HEK293T (cell line): ENCODE results near the gene SPTY2D1.

Experiments
- ELF4 ChIP-seq: fragments of 450-650 bp; IDR thresholded peaks from 2 replicates; pipeline ENCODE4 v1.6.1; 2017; ENCODE audit warnings: antibody characterized with exemption
- TF ChIP-seq, protein P1 (sequence below): fragments of 450-650 bp; IDR thresholded peaks from 2 replicates; pipeline ENCODE4 v1.6.1; 2016

DNA sequence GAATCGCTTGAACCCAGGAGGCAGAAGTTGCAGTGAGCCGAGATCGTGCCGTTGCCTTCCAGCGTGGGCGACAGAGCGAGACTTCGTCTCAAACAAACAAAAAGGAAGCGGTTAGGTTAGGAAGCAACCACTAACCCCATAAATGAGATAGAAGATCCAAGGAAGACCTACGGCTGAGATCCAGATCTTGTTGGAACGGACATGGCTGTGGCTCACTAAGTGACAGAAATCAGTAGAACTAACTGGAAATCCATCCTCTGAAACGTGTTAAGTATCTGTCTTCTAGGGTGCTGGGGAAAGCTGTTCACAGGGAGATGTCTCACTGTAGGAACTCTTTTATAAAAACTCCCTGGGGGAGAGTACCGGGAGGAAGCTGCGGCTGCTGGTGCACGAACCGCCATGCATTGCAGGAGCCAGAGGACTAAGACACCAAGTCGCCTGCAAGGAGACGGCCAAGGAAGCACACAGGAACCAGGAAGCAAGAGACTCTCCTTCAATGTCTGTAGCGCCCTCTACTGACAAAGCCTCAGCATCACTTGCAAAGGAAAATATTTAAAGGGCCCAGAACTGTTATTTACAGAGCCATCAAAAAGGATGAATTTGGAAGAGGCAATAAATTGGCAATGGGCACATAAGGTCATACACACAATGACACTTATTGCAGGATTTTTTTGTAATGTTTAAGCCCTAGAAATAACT lies 16.9 kb upstream of the SPTY2D1 start:
- peak; percentile 61 for TF ChIP-seq ELF4
- TF ChIP-seq, protein P1, sequence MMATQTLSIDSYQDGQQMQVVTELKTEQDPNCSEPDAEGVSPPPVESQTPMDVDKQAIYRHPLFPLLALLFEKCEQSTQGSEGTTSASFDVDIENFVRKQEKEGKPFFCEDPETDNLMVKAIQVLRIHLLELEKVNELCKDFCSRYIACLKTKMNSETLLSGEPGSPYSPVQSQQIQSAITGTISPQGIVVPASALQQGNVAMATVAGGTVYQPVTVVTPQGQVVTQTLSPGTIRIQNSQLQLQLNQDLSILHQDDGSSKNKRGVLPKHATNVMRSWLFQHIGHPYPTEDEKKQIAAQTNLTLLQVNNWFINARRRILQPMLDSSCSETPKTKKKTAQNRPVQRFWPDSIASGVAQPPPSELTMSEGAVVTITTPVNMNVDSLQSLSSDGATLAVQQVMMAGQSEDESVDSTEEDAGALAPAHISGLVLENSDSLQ: no peak
